ENCODE measurements around the gene SETBP1.
"Not testable (repeated sequence)": the region's sequence is repeated elsewhere in the genome, so short reads cannot be mapped to it uniquely, and the experiment has no call there.

Gene SETBP1

DNA sequence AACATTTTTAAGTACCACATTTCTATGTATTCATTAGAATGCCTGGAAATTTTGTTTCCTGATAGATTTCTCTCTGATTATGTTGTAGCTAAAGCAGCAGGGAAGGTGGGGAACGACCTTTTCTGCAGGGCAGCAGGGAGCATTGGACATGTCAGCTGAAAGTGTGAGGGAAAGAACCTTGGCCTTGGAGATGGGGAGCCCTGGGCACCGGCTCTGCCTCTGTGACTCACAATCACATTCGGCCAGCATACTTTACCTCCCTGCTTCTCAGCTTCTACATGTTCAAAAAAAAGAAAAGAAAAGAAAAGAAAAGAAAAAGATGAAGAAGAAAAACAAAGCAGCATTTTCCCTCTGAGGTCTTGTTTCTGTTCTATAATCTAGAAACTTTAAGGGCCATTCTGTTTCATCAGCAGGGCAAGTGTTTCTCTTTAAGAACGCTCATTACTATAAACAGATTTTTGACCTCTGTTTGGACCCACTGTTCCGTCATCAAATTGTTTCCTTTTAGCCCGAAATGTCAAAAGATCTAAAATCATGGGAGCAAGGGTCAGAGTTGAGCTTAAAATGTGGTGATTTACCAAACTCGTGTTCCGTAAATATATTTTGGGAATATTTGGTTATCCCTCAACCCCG is 27.9 kb downstream of the SETBP1 start:
- no peak for DNase-seq

DNA sequence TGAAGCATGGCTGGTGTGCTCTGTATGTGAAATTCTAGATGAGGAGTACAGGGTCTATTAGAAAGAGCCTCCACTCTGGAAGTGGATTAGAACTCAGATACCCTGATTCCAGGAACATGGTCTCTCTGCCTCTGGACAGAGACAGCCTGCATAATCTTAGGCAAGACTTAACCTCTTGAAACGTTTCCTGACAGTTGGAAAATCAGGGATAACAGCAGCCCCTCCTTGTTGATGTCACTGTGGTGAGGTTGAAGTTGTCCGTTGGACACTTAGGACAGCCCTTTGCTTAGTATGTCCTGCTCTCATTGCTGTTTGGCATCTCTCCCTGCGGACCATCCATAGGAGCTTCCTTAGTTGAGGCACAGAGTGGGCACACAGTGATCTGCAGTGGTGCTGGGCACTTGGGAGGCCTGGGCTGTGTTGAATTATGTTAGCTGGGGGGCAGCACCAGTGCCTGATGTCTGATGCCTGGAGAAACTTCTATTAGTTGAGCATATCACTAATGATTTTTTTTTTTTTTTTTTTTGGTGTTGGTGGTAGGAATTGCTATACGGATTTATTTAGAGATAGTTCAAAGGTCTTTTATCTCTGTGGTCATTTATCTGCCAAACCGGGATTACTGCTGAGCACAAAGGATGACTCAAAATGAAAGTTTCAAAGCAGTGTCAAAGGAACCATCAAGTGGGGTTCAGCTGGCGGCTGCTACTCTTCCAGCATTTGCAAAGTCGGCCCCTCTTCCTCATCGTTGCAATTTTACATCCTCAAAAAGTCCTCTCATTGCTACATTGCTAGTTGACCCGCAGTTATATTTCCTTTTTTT is 28.8 kb downstream of the SETBP1 start:
- no peak for DNase-seq

DNA sequence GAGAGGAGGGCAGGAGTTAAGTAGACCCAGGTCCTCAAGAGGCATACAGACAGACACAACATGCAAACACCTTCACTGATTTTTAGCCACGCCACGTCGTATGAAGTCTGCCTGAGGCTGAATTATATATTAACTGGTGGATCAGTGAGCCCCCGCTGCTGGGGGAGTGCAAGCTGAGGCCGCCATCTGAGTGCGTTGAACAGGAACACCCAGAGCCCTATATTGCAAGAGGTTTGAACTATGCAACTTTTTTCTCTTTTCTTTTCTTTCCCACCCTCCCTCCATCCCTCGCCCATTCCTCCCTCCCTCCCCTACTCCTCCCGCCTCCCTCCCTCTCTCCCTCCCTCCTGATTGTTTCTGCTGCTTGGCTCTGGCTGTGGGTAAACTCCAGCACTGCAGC is 30.2 kb downstream of the SETBP1 start:
- DNase-seq: no peak

DNA sequence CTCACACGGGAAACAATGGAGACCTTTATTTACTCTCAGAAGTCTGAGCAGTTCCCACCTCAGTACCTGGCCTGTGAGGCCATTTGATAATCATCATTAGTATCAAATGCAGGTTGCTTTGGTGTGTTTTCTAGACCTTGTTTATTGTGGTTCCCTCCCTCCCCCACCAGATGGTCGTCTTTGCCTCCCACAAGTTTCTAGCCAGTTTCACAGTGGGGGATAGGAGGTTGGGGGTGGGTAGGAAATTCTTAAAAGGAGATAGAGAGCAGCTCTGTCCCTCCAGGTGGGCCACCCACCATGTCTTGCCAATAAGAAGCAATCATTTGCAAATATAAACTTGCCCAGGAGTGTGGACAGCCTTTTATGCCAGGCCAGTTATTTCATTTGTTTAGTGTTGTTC is 31.3 kb downstream of the SETBP1 start:
- DNase-seq: no peak

DNA sequence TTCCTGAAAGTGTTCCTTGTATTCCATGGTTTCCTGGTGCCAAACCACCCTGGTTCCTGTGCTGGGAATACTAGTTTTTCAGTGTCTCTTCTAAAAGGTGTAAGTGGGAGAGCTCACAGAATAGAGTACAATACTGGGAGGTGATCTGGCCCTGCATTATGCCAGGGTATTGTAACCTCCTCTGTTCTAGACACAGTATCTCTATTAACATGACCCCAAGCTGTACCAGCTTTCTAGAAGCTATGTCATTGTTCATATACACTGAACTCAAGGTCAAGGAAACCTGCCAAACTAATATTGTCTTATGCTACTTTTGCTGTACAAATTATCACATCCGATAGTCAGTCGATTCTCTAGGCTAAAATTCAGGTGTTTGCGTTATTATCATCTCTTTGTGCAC is 32.7 kb downstream of the SETBP1 start:
- no peak for DNase-seq

DNA sequence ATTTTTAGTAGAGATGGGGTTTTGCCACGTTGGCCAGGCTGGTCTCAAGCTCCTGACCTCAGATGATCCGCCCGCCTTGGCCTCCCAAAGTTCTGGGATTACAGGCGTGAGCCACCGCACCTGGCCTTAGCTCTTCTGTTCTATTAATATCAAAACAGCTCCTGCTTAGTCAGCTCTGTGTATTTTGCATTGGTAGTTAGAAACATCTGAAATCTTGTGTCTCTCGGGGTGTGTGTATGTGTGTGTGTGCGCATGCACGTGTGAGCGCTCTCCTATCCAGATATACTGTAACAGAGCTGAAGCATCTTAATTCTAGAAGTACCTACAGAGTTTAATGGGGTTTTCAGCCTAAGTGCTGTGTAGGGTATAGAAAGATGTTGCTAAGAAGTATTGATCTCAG is 33.7 kb downstream of the SETBP1 start:
- no peak for DNase-seq

DNA sequence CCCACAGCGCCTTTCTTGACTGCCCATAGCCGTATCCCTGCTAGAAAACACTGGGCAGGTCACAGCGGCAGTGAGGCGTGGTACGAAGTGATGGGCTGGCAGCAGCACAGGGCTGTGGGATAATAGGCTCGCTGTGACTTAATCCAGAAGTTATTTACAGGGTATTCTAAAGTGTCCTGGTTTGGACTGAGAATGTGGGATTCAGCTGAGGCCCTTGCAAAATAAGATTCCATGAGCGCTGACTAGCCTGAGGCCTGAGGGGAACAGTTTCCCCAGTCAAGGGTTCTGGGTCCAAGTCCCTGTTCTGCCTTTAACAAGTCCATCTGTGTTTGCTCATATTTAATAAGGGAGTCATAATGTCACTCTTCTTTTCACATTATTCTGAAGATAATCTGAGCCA is 34.6 kb downstream of the SETBP1 start:
- DNase-seq: no peak

DNA sequence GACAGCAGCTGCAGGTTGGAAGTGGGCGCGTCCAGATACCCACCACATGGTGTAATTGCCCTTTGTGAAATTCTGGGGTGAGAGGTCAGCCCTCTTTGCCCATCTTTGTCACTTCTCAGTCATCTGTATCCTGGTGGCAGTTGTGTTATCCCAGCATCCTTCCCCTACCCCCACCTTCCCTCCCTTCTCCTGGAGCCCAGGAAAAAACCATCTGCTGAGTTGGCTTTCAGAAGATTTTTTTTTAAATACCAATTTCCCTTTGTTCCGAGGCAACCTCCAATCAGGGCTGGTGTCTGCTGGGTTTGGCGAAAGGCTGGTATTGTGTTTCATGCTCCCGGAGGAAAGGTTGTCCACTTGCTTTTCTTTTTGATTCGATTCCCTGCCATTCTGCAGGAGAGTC is 35.2 kb downstream of the SETBP1 start:
- no peak for DNase-seq

DNA sequence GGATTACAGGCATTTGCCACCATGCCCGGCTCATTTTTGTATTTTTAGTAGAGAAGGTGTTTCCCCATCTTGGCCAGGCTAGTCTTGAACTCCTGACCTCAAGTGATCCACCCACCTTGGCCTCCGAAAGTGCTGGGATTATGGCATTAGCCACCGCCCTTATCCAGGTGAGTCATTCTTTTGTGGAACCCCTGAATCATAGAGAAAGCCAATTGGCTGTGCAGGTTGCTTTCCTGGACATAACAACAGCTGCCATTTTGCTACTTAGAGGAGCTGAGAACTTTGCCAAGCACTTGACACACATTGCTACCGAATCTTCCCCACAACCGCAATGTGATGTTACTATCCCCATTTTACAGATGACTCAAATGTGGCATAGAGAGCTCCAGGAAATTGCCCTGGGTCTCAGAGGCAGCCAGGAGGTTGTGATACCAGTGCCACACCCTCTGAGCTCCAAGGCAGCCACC is 36.0 kb downstream of the SETBP1 start:
- no peak for DNase-seq

DNA sequence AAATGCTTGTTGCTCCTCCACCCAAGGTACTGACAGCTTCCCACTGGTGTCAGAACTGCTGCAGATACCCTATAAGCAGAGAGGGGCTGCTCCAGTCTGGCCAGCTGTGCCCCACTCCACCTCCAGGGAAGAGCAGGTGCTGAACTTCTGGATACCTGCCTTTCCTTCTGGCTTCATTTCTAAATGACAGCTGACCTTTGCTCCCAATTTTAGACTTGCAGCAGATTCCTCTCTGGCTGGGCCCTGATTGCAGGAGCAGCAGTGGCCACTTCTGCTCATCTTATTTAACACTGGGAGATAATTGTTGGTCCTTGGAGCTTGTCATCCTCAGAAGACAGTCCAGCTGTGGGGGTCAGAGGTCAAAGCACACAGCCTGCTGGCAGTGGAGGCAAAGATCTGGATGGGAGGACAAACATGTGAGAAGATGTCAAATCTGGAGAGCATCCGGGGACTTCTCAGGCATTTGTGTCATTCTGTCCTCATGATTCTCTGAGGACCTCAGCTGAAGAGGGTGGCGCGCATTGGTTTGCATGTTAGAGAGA is 38.9 kb downstream of the SETBP1 start:
- no peak for DNase-seq

DNA sequence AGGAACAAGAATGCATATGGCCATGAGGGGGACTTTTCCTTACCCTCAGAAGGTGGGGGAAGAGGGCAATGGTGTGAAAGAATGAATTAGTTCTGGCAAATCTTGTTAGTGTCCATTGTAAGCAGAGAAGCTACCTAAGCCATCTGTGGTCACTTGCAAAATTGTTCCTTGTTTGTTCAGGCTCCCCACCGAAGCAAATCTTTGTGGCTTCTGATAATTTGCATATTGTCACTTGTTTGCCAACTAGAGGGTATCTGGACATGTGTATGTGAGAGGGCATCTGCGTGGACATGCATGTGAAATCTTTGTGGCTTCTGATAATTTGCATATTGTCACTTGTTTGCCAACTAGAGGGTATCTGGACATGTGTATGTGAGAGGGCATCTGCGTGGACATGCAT is 41.1 kb downstream of the SETBP1 start:
- not testable (repeated sequence) for DNase-seq

DNA sequence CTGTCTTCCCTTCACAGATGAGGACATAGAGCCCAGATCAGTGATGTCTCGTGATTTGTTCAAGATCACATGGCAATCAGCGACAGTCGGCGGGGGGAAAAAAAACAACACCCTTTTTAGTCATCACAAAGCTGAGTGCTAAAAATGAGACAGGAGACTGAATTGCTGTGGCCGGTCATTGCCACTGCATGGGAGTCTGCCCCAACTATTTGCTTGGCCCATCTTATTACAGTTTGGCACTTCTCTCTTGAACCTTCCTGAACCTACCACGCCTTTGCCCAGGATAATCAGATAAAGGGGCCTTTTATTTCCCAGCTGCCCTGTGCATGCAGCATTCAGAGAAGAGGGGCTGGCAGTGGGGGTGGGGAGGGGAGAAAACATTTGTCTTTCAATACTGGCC is 42.7 kb downstream of the SETBP1 start:
- no peak for DNase-seq

DNA sequence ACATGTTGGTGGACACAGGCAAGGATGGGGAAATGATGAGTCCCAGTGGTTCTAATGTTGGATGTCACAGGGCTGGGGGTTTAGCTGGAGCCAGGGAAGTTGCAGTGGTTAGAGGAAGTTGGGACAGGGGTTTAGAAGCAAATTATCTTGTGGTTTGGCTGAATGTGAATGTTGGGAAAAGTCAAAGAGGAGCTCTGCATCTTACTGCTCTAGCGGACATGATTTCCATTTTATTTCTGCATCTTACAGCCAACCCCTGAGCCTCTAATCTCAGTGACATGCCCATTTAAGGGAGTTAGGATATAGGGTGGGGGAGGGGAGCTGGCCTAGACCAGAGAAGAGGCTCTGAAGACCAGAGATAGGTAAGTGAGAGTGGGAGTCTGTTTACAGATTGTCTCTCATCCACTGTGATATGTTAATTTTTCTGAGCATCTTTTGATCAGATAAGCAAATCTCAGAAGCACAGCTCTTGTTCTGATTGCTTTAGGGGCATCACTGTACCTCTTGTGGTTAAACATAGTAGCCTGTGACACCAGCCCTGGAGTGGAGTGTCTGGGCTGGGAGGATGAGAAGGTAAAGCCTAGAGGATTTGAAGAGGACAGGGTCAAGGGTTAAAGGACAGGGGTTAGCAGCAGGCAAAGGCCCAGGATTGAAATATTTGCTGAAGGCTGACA is 43.6 kb downstream of the SETBP1 start:
- no peak for DNase-seq

DNA sequence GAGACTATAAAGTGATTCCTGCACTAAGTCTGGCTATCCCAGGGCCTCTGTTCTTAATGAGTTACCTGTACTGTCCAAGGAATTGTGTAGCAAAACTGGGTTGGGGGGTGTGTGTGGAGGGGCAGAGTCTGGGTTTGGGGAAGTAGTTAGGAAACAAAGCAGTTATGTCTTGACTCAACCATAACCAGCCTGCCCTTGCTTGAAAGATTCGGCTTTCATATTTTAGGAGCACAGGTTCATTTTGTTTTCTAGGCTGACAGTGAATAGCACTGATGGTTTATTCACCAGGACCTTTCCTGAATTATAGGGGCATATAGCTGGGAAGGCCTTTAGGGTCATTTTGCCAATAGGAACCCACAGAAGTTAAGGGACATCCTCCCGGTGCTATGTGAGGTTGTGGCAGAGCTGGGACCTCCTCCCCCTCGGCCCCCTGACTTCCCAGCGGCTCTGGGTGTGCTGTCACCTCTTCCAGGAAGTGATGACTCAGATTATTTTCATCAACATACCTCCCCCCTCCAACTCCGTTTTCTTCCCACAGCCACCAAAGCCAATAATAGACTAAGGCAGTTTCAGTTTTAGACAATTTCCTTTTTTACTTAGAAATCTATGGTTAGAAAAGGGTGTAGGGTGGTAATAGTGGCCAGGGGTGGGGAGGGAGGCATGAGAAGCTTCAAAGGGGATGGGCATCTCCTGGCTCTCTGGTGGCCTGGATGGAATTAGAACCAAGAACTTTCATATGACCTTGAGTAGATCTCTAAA is 44.8 kb downstream of the SETBP1 start:
- peak; percentile 74 for DNase-seq

DNA sequence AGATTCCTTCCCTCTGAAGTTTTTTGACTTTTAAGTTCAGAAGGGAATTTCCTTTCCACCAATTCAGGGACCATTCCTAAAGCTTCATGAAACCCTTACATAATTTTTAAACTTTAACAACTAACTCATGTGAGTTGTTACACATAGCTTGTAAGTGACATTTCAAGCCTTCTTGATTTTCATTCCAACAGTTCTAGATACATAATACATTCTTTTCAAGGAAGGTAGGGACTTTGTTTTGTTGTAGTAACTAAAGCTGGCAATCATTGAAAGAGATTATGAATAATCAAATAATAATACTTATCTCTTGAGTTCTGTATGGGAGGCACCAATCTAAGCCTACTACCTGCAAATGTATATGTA is 45.4 kb downstream of the SETBP1 start:
- no peak for DNase-seq

DNA sequence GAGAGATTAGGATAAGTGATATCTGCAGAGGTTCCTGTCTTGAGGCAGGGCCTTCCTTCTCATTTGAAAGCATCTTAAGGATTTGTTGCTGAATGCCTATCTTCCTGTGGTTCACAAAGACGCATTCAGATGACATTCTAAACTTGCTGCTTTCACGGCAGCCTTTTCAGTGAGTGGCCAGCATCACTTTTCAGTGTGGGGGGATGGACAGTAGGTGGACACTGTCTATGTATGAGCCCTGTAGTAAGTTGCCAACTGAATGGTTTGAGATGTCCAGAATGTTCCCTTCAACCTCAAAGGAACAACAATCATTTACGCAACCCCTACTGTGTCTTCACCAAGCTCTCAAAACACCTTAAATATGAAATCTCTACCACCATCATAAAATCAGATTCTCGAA is 46.6 kb downstream of the SETBP1 start:
- no peak for DNase-seq

DNA sequence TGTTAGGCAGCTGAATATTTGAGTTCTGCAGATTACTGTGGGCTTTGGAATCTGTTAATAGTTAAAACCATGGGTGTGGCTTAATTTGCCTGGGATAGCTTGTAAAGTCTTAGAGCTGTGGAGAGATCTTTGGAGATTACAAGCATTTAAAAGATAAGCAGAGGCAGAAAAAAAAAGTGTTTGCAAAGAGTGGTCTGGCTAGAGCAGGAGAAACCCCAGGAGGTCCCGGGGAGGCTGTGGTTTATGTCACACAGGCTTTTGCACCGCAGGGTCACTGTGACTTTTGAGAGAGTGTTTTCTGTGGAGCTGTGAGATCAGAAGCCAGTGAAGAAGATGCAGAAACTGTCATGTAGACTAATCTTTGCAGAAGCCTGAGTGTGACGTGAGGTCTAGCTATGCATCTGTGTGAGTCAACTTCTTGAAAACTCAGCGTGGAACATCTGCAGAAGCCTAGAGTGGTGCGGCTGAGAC is 49.0 kb downstream of the SETBP1 start:
- DNase-seq: peak; percentile 72

DNA sequence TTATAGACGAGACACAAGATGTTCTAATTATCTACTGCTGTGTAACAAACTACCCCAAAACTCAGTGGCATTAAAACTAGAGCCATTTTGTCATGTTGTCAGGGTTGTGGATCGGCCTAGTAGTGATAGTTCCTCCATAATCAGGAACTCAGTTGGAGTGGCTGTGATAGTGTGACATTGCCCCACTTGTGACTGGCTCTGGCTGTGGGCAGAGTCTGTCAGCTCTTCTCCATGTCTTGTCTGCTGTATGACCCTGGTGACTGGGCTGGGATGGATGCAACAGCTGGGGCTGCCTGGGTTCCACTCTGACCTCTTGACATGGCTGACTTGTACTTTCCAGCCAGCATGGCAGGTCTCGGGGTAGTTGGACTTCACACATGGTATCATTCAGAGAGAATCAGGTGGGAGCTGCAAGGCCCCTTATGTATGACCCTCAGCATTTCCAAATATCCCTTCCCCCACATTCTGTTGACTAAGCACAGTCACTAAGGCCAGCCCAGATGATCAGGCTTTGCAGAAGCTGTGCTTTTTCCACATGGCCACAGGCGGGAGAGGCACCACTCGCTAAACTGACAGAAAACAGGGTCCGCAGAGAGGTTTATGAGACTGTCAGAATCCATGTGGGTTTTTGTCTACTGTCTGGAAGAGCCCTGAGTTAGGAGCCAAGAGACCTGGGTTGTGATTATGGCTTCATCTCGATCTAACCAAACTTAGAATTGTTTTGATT is 50.3 kb downstream of the SETBP1 start:
- DNase-seq: no peak

DNA sequence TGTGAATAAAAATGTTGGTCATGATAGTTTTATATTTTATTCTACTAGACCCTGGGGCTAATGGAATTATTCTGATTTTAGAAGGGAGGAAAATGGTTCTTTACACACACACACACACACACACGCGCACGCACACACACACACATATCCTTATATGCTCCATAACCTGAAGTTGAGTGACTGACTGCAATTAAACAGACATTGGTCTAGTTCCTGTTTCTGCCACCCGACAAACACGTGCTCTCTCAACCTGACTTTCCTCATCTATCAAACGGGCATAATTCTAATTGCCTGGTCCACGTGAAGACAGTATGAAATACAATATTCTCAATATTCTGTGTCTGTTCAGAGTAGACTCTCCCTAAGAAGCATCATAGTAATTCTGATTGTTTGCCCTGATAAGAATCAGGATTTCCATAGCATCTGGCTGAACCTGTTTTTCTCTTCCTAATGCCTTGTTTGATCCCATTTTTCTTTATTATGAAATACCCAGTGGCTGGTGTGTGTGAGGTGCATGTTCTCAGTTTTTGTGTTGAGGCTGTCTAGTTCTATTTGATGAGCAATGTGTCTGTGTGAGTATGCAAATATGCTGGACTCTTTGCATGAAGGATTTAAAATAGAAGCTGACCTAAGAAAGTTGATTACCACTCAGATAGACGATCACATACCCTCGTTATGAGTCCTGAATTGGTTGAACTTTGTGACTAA is 51.0 kb downstream of the SETBP1 start:
- no peak for DNase-seq

DNA sequence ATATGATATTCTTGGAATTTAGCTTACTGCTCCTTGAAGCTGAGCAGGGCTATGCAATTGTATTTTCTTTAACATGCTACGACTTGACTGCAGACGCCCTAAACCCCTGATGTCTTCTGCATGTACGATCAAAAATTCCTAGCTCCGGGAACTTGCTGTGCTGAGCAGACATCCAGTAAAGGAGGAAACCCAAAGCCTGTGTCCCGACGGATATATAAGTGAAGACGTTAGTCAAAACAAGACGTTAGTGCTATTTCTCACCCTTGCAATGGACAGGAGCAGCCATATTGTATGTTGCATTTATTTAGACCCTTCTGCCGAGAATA is 51.5 kb downstream of the SETBP1 start:
- DNase-seq: no peak

DNA sequence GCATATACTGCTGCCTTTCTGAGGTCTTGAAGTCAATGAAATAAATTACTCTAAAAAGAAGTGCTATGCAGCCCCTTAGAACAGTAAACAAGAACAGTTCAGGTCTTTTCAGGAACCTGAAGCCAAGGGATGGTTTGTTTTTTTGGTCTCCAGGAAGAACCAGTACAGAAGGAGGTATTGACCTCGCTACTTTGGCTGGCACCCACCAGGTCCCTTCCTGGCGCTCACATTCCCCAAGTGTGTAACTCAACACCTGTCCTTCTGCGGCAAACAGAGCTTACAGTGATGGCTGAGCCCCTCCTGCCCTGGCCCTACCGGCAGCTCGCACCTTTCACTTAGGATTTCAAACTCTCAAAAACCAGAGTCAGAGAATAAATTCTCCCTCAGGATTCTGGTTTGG is 51.9 kb downstream of the SETBP1 start:
- no peak for DNase-seq

Data from activated CD8-positive, alpha-beta memory T cell treated with anti-CD3 and anti-CD28 coated beads, Interleukin-2, amount 50 U/mL, for 48 hours (primary cell).